Fibroblast of lung (primary cell): Measurements from ENCODE around the gene GCHFR. TPM values are rescaled to one million over a fixed set of nuclear protein-coding genes. Genes with fewer than 3 reads are reported as not detected.

Experiments
- DNase-seq, 2 donors: peaks; one replicate each; pipeline versions ENCODE4 v3.0.0 to v3.0.0-alpha.2; 2010; ENCODE audit warnings: low read depth in 2 of 2
- H2AFZ ChIP-seq: 2 replicates; pipeline ENCODE4 v1.5.1; 2012; ENCODE audit warnings: low read length, control low read depth, inconsistent platforms
- H3K27ac ChIP-seq: 2 replicates; pipeline ENCODE4 v1.5.1; 2011; ENCODE audit warnings: low read length, control low read depth; ENCODE audit not compliant: insufficient read depth
- H3K27me3 ChIP-seq: 2 replicates; pipeline ENCODE4 v1.5.1; 2011; ENCODE audit warnings: mild to moderate bottlenecking, low read length; ENCODE audit not compliant: control insufficient read depth, insufficient read depth
- H3K36me3 ChIP-seq: 2 replicates; pipeline ENCODE4 v1.5.1; 2011; ENCODE audit warnings: low read length; ENCODE audit not compliant: control insufficient read depth, insufficient read depth
- H3K4me1 ChIP-seq: 2 replicates; pipeline ENCODE4 v1.5.1; 2011; ENCODE audit warnings: low read length; ENCODE audit not compliant: control insufficient read depth, insufficient read depth; ENCODE audit errors: extremely low read depth
- H3K4me2 ChIP-seq: 2 replicates; pipeline ENCODE4 v1.5.1; 2011; ENCODE audit warnings: low read length, control low read depth; ENCODE audit not compliant: insufficient read depth; ENCODE audit errors: extremely low read depth
- H3K4me3 ChIP-seq, 4 experiments: fragments of 200-600 bp in 1 of 4; sonication (generic) in 1 of 4; replicated peaks in 1 of 4; 2 replicates each; pipeline ENCODE4 v1.5.1; 2011 to 2016; ENCODE audit warnings: low read length in 4 of 4, low read depth in 3 of 4, mild to moderate bottlenecking in 3 of 4, control low read depth in 2 of 4, inconsistent platforms in 1 of 4, mixed read lengths in 1 of 4; ENCODE audit not compliant: insufficient read depth in 1 of 4; ENCODE audit errors: control extremely low read depth in 1 of 4
- H3K79me2 ChIP-seq: 2 replicates; pipeline ENCODE4 v1.5.1; 2012; ENCODE audit warnings: mild to moderate bottlenecking, low read length, inconsistent platforms; ENCODE audit not compliant: control insufficient read depth, insufficient read depth
- H3K9ac ChIP-seq: 2 replicates; pipeline ENCODE4 v1.5.1; 2011; ENCODE audit warnings: mild to moderate bottlenecking, low read length, control low read depth; ENCODE audit not compliant: insufficient read depth
- H3K9me3 ChIP-seq: 2 replicates; pipeline ENCODE4 v1.5.1; 2012; ENCODE audit warnings: low read depth, low read length; ENCODE audit not compliant: control insufficient read depth, insufficient read depth
- H4K20me1 ChIP-seq: 2 replicates; pipeline ENCODE4 v1.5.1; 2011; ENCODE audit warnings: low read length; ENCODE audit not compliant: control insufficient read depth, insufficient read depth; ENCODE audit errors: extremely low read depth
- EZH2 ChIP-seq: IDR thresholded peaks from 2 replicates; pipeline ENCODE4 v1.5.1; 2012; ENCODE audit warnings: low read length, control low read depth, mild to moderate bottlenecking; ENCODE audit errors: missing control alignments
- polyA plus RNA-seq, 2 donors: library from polyadenylated mRNA; depleted of rRNA in 1 of 2; stranded (reverse) in 1 of 2; unstranded in 1 of 2; fragments of >200 nt; gene quantifications; 2 replicates each; pipeline ENCODE4 v1.2.1, GENCODE V29; 2011 to 2012; ENCODE audit warnings: missing spikeins in 1 of 2
- total RNA-seq: library from RNA; depleted of rRNA; stranded (reverse); fragments of >200 nt; gene quantifications from 2 replicates; pipeline ENCODE4 v1.2.1, GENCODE V29; 2014
- TF ChIP-seq, protein P1 (sequence below), 2 donors: IDR thresholded peaks in 1 of 2; conservative IDR thresholded peaks in 1 of 2; 1 replicate in 1 of 2; 2 replicates in 1 of 2; pipeline ENCODE4 v1.5.1; 2011 to 2012; ENCODE audit warnings: low read length in 2 of 2, control low read depth in 1 of 2, inconsistent platforms in 1 of 2, low read depth in 1 of 2, mild to moderate bottlenecking in 1 of 2

Gene GCHFR
- total and polyA plus RNA-seq, 2 donors (not counting 1 experiment from before 2014, with no cell fraction given): 1.6 to 2.5 TPM

DNA sequence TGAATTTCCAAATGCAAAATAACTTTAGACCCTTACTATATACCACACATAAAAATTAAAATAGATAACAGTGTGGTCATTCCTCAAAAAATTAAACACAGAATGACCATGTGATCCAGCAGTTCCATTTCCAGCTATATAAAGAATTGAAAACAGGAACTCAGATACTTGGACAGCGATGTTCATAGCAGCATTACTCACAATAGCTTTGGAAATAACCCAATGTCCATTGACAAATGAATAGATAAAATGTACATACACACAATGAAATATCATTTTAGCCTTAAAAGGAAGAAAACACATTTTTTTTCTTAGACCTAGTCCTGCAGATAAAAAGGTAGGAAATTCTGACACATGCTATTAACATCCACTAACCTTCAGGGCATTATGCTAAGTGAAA is 42.2 kb upstream of the GCHFR start:
- Histone ChIP-seq H3K4me3 (no peak overlapping the region), H3K27ac (no peak overlapping the region), H2AFZ (no peak overlapping the region), H4K20me1 (no peaks in the 10 kb centered on the region), H3K9me3 (no peaks in the 10 kb centered on the region), H3K27me3 (no peaks in the 10 kb centered on the region), H3K4me1 (no peaks in the 10 kb centered on the region), H3K4me2 (no peak overlapping the region), H3K9ac (no peak overlapping the region), H3K36me3 (no peaks in the 10 kb centered on the region), H3K79me2 (no peaks in the 10 kb centered on the region)
- TF ChIP-seq, protein P1, sequence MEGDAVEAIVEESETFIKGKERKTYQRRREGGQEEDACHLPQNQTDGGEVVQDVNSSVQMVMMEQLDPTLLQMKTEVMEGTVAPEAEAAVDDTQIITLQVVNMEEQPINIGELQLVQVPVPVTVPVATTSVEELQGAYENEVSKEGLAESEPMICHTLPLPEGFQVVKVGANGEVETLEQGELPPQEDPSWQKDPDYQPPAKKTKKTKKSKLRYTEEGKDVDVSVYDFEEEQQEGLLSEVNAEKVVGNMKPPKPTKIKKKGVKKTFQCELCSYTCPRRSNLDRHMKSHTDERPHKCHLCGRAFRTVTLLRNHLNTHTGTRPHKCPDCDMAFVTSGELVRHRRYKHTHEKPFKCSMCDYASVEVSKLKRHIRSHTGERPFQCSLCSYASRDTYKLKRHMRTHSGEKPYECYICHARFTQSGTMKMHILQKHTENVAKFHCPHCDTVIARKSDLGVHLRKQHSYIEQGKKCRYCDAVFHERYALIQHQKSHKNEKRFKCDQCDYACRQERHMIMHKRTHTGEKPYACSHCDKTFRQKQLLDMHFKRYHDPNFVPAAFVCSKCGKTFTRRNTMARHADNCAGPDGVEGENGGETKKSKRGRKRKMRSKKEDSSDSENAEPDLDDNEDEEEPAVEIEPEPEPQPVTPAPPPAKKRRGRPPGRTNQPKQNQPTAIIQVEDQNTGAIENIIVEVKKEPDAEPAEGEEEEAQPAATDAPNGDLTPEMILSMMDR (conservative IDR thresholded peaks at IDR 0.05 in 1 of 2, IDR thresholded peaks at IDR 0.05 in 1 of 2; ENCODE audit: low read depth in 1 of 2, low read length in 2 of 2): no peak
- no peak for TF ChIP-seq EZH2
- DNase-seq: no peak

DNA sequence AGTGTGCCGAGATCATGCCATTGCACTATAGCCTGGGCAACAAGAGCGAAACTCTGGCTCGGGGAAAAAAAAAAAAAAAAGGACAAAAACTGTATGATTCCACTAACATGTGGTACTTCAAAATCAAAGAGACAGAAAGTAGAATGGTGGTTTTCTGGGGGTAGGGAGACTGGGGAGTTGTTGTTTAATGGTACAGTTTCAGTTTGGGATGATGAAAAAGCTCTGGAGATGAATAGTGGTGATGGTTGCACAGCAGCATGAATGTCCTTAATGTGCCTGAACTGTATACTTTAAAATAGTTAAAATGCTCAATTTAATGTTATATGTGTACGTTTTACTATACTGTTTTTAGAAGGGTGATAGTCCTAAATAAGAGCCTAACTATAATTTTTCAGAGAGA is 41.5 kb upstream of the GCHFR start:
- Histone ChIP-seq H3K4me2 (no peak overlapping the region), H3K36me3 (no peaks in the 10 kb centered on the region), H3K4me3 (no peak overlapping the region), H3K4me1 (no peaks in the 10 kb centered on the region), H2AFZ (no peak overlapping the region), H3K27ac (no peak overlapping the region), H4K20me1 (no peaks in the 10 kb centered on the region), H3K79me2 (no peaks in the 10 kb centered on the region), H3K9ac (no peak overlapping the region), H3K9me3 (no peaks in the 10 kb centered on the region), H3K27me3 (no peaks in the 10 kb centered on the region)
- DNase-seq: no peak
- TF ChIP-seq, protein P1 (conservative IDR thresholded peaks at IDR 0.05 in 1 of 2, IDR thresholded peaks at IDR 0.05 in 1 of 2; ENCODE audit: low read depth in 1 of 2, low read length in 2 of 2): no peak
- TF ChIP-seq EZH2: no peak

GRCh38 chr15:40722934-40723333 is 40.9 kb upstream of the GCHFR start:
- TF ChIP-seq EZH2: no peak
- TF ChIP-seq, protein P1 (conservative IDR thresholded peaks at IDR 0.05 in 1 of 2, IDR thresholded peaks at IDR 0.05 in 1 of 2; ENCODE audit: low read depth in 1 of 2, low read length in 2 of 2): no peak
- Histone ChIP-seq H3K9me3 (no peaks in the 10 kb centered on the region), H3K27ac (no peak overlapping the region), H3K27me3 (no peaks in the 10 kb centered on the region), H3K79me2 (no peaks in the 10 kb centered on the region), H3K4me1 (no peaks in the 10 kb centered on the region), H2AFZ (no peak overlapping the region), H3K36me3 (no peaks in the 10 kb centered on the region), H4K20me1 (no peaks in the 10 kb centered on the region), H3K4me2 (no peak overlapping the region), H3K4me3 (no peak overlapping the region), H3K9ac (no peak overlapping the region)
- DNase-seq: no peak
